GM19468 (cell line): Measurements from ENCODE around the gene DYTN.

Source experiments
- ATAC-seq: cut with Tn5 transposase; IDR thresholded peaks from one replicate; pipeline ENCODE4 v1.9.1; 2021; ENCODE audit warnings: mild to moderate bottlenecking, moderate library complexity, moderate number of reproducible peaks; ENCODE audit not compliant: unreplicated experiment; ENCODE audit errors: extremely low read depth

DYTN gene

DNA sequence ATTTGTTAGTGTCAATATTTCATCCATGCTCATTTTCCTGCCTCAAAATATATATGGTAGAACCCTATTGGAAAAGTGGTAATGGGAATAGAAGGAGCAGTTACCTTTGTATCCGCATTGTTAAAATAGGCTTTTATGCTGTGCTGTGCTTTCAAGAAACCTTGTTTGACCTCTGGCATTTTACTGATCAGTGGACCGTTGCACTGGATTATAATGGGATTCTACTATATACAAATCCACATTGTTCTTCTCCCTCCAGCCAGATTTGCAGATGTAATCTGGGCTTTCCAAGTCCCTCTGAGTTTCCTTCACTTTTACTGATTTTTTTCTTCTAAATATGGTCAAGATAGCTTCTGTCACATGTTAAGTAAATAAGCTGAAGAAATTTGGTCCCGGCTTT lies 99.2 kb downstream of the DYTN start:
- no peak for ATAC-seq

DNA sequence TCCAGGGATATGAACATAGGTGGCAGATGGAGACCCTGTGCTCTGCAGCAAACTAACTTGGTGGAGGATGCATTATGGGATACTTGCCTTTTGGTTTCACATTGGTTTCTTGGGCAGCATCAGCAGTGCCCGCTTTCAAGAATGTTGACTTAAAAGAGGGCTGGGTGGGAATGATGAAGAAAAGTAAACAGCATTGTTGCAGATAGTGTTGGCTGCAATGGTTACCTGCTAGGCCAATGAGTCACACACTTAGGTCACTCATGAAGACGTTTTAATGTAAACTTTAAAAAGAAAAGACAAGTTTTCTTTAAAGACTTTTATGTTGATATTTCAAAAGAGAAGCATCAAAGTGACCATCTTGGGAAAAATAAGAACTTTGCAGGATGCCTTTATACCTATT lies 102.0 kb downstream of the DYTN start:
- ATAC-seq: no peak

DNA sequence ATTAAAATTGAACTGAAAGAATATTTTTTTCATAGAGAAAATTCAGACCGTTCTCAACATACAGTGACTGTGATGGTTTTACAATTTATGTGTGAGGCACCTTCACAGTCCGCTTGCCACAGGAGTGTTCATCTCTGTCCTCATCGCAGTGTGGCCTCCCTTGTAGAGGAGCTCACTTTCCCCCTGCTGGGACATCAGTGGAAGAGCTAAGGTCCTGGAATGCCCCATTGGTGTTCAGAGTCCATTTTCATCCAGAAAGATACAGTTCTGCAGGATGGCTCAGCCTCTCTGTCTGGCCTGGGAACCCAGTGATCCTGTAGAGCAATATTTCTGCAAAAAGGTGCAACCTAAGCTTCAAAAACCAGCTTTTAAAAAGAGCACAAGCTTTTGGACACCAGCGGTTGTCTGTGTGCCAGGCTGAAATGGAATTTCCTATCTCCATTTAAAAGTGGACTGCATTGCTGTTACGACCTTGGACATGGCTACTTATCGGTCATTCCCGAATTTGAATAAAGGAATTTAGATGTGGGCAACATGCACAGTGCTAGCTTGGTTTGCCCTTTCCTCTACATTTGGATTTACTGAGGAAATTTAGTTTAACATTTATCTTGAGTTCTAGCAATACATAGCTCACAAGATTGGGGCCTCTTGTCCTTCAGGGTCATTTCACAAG lies 102.6 kb downstream of the DYTN start:
- no peak for ATAC-seq

DNA sequence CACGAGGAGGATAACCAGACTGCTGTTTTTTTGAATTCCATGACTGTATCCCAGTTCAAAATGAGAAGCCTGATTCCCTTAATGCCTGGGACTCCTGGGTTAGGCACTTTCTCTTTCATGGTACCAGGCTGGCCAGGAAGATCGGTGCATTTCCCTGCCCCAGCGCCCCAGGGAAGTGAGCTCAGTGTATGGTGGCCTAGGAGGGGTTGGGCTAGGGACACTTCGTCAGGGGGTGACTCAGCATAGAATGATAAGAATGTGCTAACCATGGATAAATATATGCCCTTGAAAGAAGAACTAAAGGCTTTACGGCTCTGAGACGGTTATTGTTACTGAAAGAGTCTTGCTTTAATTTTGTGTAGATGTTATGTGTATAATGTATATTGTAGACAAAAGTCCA lies 103.4 kb downstream of the DYTN start:
- no peak for ATAC-seq

DNA sequence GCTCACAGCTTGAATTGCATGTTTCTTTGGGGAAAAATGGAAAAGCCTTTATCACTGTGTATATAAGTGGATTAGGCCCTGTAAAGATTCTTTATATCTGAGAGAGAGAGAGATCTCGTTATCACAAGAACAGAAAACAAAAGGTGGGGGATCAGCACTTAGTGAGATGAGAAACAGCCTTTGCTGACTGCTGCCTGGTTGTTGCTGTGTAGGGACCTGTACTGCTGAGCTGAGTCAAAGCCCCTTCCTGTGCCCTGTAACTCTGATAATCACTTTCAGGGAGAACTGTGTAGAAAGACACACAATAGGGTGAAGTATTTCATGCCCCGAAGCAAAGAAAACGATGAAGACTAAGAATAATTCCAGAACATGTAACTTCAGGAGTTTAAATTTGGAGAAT lies 106.5 kb downstream of the DYTN start:
- no peak for ATAC-seq

DNA sequence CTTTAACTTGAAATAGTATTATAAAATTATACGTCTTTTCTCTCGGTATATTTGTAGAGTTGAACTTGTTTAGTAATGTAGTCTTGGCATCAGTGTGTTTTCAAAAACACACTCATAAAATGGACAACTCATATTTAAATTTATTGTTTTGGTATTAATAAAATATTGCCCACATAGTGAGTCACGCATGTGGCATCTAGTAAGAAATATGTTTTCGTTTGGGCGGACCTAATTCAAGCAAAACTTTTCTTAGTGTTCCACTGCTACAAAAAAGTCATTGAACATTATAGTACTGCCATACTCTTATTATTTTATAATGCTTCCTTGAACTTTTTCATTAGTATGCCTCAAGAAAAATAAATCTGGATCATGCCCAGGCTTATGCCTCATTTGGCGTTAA lies 107.0 kb downstream of the DYTN start:
- ATAC-seq: no peak

DNA sequence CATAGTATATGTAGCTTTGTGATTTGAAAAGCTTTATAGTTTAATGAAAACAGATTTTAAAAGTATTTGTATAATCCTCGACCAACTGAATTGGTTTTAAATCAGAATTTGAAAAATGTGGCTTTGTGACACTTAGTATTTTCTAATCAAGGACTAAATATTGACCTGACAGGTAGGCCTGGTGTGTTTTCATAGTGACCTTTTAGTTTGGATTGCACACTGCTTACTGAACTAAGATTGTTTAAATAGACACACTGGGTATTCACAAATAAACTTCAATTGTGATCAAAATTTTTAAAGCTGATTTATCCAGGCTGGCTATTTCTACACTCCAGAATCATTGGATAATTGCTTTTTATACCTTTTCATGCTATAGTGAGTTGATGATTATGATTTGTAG lies 107.7 kb downstream of the DYTN start:
- ATAC-seq: no peak

DNA sequence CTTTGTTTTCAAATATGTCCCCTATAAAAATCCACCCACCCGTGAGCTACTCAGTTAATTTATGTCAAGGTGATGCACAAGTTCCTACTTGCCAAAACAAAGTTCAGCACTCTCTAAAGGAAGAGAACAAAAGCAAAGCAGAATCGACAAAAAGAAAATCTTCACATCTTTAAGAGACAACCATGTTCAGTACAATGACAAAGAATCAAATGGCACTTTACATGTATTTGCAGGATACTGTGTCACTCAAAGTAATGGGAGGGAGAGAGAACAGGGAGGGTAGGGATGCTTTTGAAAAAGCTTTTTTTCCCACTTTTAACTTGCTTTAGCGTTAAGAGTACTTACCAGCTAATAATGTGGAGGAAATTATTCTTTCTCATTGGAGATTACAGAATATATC lies 115.0 kb downstream of the DYTN start:
- ATAC-seq: no peak
